Activated CD4-positive, alpha-beta T cell treated with anti-CD3 and anti-CD28 coated beads, Interleukin-2, amount 10 ng/mL, durations not matched to agents 24 days and 14 days (primary cell): ENCODE measurements around the gene EP300. TPM values are rescaled to one million over a fixed set of nuclear protein-coding genes. Genes with fewer than 3 reads are reported as not detected.
A peak's percentile ranks its signal among the peaks of the same experiment; 100 is the strongest.

Source experiments
- DNase-seq: peaks from one replicate; pipeline ENCODE4 v3.0.0; 2022
- H3K27ac Mint-ChIP-seq: one replicate; pipeline ENCODE4 v1.8.0; 2022; ENCODE audit warnings: mild to moderate bottlenecking, mixed read lengths
- H3K27me3 Mint-ChIP-seq: one replicate; pipeline ENCODE4 v1.8.0; 2022; ENCODE audit warnings: mixed read lengths
- H3K36me3 Mint-ChIP-seq: one replicate; pipeline ENCODE4 v1.8.0; 2022; ENCODE audit warnings: low read depth, mild to moderate bottlenecking, mixed read lengths
- H3K4me1 Mint-ChIP-seq: one replicate; pipeline ENCODE4 v1.8.0; 2021; ENCODE audit warnings: mixed read lengths
- H3K4me3 Mint-ChIP-seq: one replicate; pipeline ENCODE4 v1.8.0; 2022; ENCODE audit warnings: mild to moderate bottlenecking, moderate library complexity, mixed read lengths
- H3K9me3 Mint-ChIP-seq: one replicate; pipeline ENCODE4 v1.8.0; 2021; ENCODE audit warnings: mixed read lengths
- intact Hi-C: fragments of 100-400 bp; cut with micrococcal nuclease; formaldehyde crosslinking; loops from one replicate; pipeline ENCODE4 v1.15.1; 2023
- total RNA-seq: library from RNA; stranded (reverse); gene quantifications from 2 replicates; pipeline ENCODE4 v1.2.3, GENCODE V29; 2022

The EP300 gene
- total RNA-seq, 1 donor from 2014 or later = 68.0 TPM

GRCh38 chr22:41222846-41223507, 130.6 kb downstream of the EP300 start:
- peaks cover under 1% of the 10 kb centered on the region for H3K4me1 Mint-ChIP-seq
- H3K9me3 Mint-ChIP-seq = no peaks in the 10 kb centered on the region
- no peak overlapping the region for H3K4me3 Mint-ChIP-seq
- H3K27me3 Mint-ChIP-seq = no peaks in the 10 kb centered on the region
- intact Hi-C loops = no loop called here
- peaks cover 43% of the 10 kb centered on the region for H3K36me3 Mint-ChIP-seq
- no peak for DNase-seq
- peak overlapping the region; percentile 53 for H3K27ac Mint-ChIP-seq

GRCh38 chr22:41223535-41223934, 131.1 kb downstream of the EP300 start:
- no peak for DNase-seq
- Mint-ChIP-seq H3K4me3 (no peak overlapping the region), H3K27ac (no peak overlapping the region), H3K36me3 (peaks cover 43% of the 10 kb centered on the region), H3K27me3 (no peaks in the 10 kb centered on the region), H3K4me1 (no peaks in the 10 kb centered on the region), H3K9me3 (no peaks in the 10 kb centered on the region)
- intact Hi-C loops = no loop called here

- H3K9me3 Mint-ChIP-seq = no peaks in the 10 kb centered on the region
- peaks cover 39% of the 10 kb centered on the region for H3K36me3 Mint-ChIP-seq
- no peak overlapping the region for H3K4me3 Mint-ChIP-seq
- intact Hi-C loops = no loop called here
- no peak for DNase-seq
- no peak overlapping the region for H3K27ac Mint-ChIP-seq
- H3K27me3 Mint-ChIP-seq = no peaks in the 10 kb centered on the region
- no peaks in the 10 kb centered on the region for H3K4me1 Mint-ChIP-seq
These were observed 134.6 kb downstream of the EP300 start for GRCh38 chr22:41226723-41227655.

- no peak overlapping the region for H3K27ac Mint-ChIP-seq
- intact Hi-C loops = no loop called here
- H3K4me3 Mint-ChIP-seq = no peak overlapping the region
- peaks cover 30% of the 10 kb centered on the region for H3K36me3 Mint-ChIP-seq
- no peaks in the 10 kb centered on the region for H3K9me3 Mint-ChIP-seq
- no peaks in the 10 kb centered on the region for H3K4me1 Mint-ChIP-seq
- no peak for DNase-seq
- H3K27me3 Mint-ChIP-seq = no peaks in the 10 kb centered on the region
These were observed 136.8 kb downstream of the EP300 start for GRCh38 chr22:41229215-41229614.

Other genes with a start within 250 kb of the EP300 start
- 210 and 215 TPM in 2 replicates for gene ST13, start 236.0 kb upstream of the EP300 start, total RNA-seq
- 17.6 and 17.7 TPM in 2 replicates for gene XPNPEP3, start 235.4 kb upstream of the EP300 start, total RNA-seq
- gene DNAJB7, start 230.5 kb upstream of the EP300 start, total RNA-seq = not detected in 2 replicates
- 98.5 and 106 TPM in 2 replicates for gene RBX1, start 141.2 kb upstream of the EP300 start, total RNA-seq
- gene L3MBTL2, start 112.7 kb downstream of the EP300 start, total RNA-seq = 53.3 and 55.0 TPM in 2 replicates
- gene CHADL, start 148.3 kb downstream of the EP300 start, total RNA-seq = 0.33 and 0.47 TPM in 2 replicates
- gene RANGAP1, start 193.6 kb downstream of the EP300 start, total RNA-seq = 185 and 187 TPM in 2 replicates
- gene ZC3H7B, start 208.9 kb downstream of the EP300 start, total RNA-seq = 69.1 and 70.5 TPM in 2 replicates